Heart right ventricle (tissue), 16 donors: ENCODE data around the gene PNMA6E. TPM values are rescaled to one million over a fixed set of nuclear protein-coding genes. Genes with fewer than 3 reads are reported as not detected.

ENCODE experiments used
- ATAC-seq, 8 donors: fragments of 200-7000 bp; cut with Tn5 transposase; one replicate each; pipeline ENCODE4 v1.9.1; 2020; ENCODE audit warnings: mild to moderate bottlenecking in 8 of 8, moderate library complexity in 8 of 8, moderate number of reproducible peaks in 1 of 8
- DNase-seq, 2 donors: peaks; one replicate each; pipeline ENCODE4 v3.0.0-alpha.2; 2020
- H3K27ac ChIP-seq, 10 donors: fragments of 200-600 bp; sonication (generic) in 2 of 10; one replicate each; pipeline versions ENCODE4 v1.5.0 to v1.8.0; 2020 to 2022; ENCODE audit warnings: mild to moderate bottlenecking in 3 of 10
- H3K27me3 ChIP-seq, 7 donors: fragments of 200-600 bp; one replicate each; pipeline ENCODE4 v1.8.0; 2021 to 2022; ENCODE audit warnings: mild to moderate bottlenecking in 2 of 7
- H3K36me3 ChIP-seq, 9 donors: fragments of 200-600 bp; sonication (generic) in 1 of 9; one replicate each; pipeline versions ENCODE4 v1.5.0 to v1.8.0; 2020 to 2022; ENCODE audit warnings: mild to moderate bottlenecking in 2 of 9
- H3K4me1 ChIP-seq, 9 donors: fragments of 200-600 bp; sonication (generic) in 1 of 9; one replicate each; pipeline versions ENCODE4 v1.5.0 to v1.8.0; 2020 to 2022; ENCODE audit warnings: mild to moderate bottlenecking in 4 of 9
- H3K4me3 ChIP-seq, 10 donors: fragments of 200-600 bp; sonication (generic) in 2 of 10; one replicate each; pipeline versions ENCODE4 v1.5.0 to v1.8.0; 2020 to 2022; ENCODE audit warnings: mild to moderate bottlenecking in 7 of 10, moderate library complexity in 2 of 10
- H3K9me3 ChIP-seq, 11 donors: fragments of 200-600 bp in 10 of 11; sonication (generic) in 2 of 11; one replicate each; pipeline versions ENCODE4 v1.5.0 to v1.8.0; 2013 to 2022; ENCODE audit warnings: mild to moderate bottlenecking in 2 of 11, control low read depth in 1 of 11, moderate library complexity in 1 of 11
- WGBS, 2 donors: extraction: QIAGEN DNeasy Blood & Tissue Kit; methylation state at CpG; one replicate each; pipeline ENCODE4 v1.1.7; 2013; ENCODE audit warnings: inconsistent platforms in 1 of 2; 5-methylcytosine and 5-hydroxymethylcytosine counted together
- intact Hi-C, 10 donors: fragments of 100-400 bp; cut with DNase I; formaldehyde crosslinking; loops; one replicate each; pipeline versions ENCODE4 v1.11.1 to v1.14.2; 2022
- polyA plus RNA-seq, 2 donors: library from polyadenylated mRNA; stranded (reverse); fragments of 200-250 nt; gene quantifications; one replicate each; pipeline ENCODE4 v1.2.3, GENCODE V29; 2013
- total RNA-seq, 10 donors: library from RNA; stranded (reverse); fragmentation: NEBNext Ultra II Directional in 3 of 10; extraction: Animal tissue kit (Norgen Biotek cat#: 25700) in 3 of 10; gene quantifications; one replicate each; pipeline versions ENCODE4 v1.2.1 to v1.2.4, GENCODE V29; 2021 to 2023
- TF ChIP-seq, protein P1 (sequence below), 9 donors: fragments of 200-600 bp; sonication (generic) in 2 of 9; IDR thresholded peaks; one replicate each; pipeline versions ENCODE4 v1.5.0 to v1.8.0; 2021 to 2022; ENCODE audit warnings: antibody characterized with exemption in 9 of 9, mild to moderate bottlenecking in 5 of 9, moderate library complexity in 1 of 9
- donor health status: Arrhythmogenic right ventricular cardiomyopathy.
- donor health status: ischemic (EF 13 %, LVEDD 7.1; RV severe dilation, severe dysfunction).
- donor health status: healthy with polysubstance abuse.
- donor health status: DM: no; HTN: yes; CAD: no.
- donor health status: DM: no; HTN: no; CAD: no.
- donor health status: ischemic (EF 25% LVEDD 6.9; RV normal size, moderate dysfunction).
- donor health status: ischemic (EF 25% LVEDD 5.7; RV mildly dilated, moderate dysfunction).
- donor health status: healthy.
- donor health status: DM: yes; HTN: yes; CAD: no.
- donor health status: Ischemic cardiomyopathy.
- donor health status: ischemic (EF 35%, LVEDD 5.7; RV mildly dilated, moderate dysfunction).
- donor health status: nonischemic (EF 11% LVEDD 7.7; RV severe dilation, severe dysfunction).
- donor health status: DM: yes; HTN: yes; CAD: no.
- donor health status: PGD.
- donor health status: ischemic (EF 29% LVEDD 5.4; RV normal size, mild dysfunction).
- donor health status: nonischemic (EF 23%, LVEDD 6.1; RV moderate dilation, normal function).

The PNMA6E gene
- total and polyA plus RNA-seq, 12 donors: not detected

DNA sequence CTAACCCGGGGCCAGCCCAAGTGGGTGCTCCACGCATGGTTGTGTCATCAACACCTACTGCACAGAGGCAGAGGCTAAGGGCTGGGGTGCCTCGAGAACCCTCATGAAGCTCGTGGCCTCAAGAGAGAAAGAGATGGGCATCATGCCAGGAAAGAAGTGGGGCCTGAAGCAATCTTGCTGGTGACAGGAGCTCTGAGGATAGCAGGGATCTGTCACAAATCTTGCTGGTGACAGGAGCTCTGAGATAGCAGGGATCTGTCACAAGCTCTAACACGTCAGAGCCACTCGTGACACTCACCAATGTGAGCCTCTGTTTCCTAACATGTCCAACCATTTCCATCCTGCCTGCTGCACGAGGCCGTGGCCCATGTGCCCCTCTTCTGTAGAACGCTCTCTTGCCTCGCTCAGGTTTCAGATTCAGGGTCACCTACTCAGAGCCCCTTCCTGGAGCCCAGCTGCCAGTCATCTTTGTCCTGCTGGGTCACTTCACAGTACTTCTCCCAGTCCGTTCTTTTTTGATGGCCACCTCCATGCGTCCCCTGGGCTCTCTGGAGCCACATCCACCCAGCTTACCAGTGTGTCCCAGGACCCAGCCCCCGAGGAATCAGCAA lies 21.1 kb downstream of the PNMA6E start:
- no peaks in the 10 kb centered on the region for H3K36me3 ChIP-seq
- peak in 7 of 8 donors; percentile 20 to 84 (median 45) for ATAC-seq
- H3K27me3 ChIP-seq: peaks cover 0 to 6% (median 0%) of the 10 kb centered on the region in 7 donors
- H3K4me3 ChIP-seq: no peak overlapping the region
- peaks cover 0 to 4% (median 0%) of the 10 kb centered on the region in 9 donors for H3K4me1 ChIP-seq
- 38 to 46% methylated on average over 13 of the region's 13 CpGs for WGBS, 2 donors
- TF ChIP-seq, protein P1, sequence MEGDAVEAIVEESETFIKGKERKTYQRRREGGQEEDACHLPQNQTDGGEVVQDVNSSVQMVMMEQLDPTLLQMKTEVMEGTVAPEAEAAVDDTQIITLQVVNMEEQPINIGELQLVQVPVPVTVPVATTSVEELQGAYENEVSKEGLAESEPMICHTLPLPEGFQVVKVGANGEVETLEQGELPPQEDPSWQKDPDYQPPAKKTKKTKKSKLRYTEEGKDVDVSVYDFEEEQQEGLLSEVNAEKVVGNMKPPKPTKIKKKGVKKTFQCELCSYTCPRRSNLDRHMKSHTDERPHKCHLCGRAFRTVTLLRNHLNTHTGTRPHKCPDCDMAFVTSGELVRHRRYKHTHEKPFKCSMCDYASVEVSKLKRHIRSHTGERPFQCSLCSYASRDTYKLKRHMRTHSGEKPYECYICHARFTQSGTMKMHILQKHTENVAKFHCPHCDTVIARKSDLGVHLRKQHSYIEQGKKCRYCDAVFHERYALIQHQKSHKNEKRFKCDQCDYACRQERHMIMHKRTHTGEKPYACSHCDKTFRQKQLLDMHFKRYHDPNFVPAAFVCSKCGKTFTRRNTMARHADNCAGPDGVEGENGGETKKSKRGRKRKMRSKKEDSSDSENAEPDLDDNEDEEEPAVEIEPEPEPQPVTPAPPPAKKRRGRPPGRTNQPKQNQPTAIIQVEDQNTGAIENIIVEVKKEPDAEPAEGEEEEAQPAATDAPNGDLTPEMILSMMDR (IDR thresholded peaks at IDR 0.05): no peak
- intact Hi-C loops: loop anchor here in 1 of 10 donors (10.0 kb wide), 2 partner anchors 55 to 295 kb away; partner anchors contain the start of gene PNMA6F
- peak overlapping the region in 3 of 10 donors; percentile 0 to 58 (median 28) for H3K27ac ChIP-seq
- no peak for DNase-seq
- peaks cover 0 to 9% (median 0%) of the 10 kb centered on the region in 11 donors for H3K9me3 ChIP-seq

DNA sequence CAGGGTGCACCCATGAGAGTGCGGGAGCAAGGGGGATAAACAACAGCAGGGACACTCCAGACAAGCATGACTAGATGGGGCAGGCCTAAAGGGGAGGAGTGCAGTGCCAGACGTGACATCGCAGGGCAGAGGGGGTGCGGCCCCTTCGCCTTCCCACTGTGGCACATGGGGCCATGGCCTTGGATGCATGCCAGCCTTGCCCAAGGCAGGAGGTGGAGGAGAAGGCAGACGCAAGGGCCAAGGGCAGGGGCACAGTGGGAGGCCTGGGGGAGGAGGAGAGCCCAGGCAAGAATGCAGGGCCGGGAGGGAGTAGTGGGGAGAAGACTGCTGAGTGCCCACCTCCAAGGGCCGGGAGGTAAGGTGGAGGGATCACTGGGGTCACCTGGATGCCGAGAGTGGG lies 21.6 kb downstream of the PNMA6E start:
- H3K4me1 ChIP-seq: peaks cover 0 to 4% (median 0%) of the 10 kb centered on the region in 9 donors
- intact Hi-C loops: no loop called here
- 75 to 76% methylated on average over 9 of the region's 9 CpGs for WGBS, 2 donors
- H3K4me3 ChIP-seq: no peak overlapping the region
- TF ChIP-seq, protein P1 (IDR thresholded peaks at IDR 0.05): no peak
- no peak for DNase-seq
- H3K27ac ChIP-seq: no peak overlapping the region
- peaks cover 0 to 6% (median 0%) of the 10 kb centered on the region in 7 donors for H3K27me3 ChIP-seq
- H3K36me3 ChIP-seq: no peaks in the 10 kb centered on the region
- ATAC-seq: peak in 1 of 8 donors; percentile 35
- H3K9me3 ChIP-seq: peaks cover 0 to 9% (median 0%) of the 10 kb centered on the region in 11 donors

DNA sequence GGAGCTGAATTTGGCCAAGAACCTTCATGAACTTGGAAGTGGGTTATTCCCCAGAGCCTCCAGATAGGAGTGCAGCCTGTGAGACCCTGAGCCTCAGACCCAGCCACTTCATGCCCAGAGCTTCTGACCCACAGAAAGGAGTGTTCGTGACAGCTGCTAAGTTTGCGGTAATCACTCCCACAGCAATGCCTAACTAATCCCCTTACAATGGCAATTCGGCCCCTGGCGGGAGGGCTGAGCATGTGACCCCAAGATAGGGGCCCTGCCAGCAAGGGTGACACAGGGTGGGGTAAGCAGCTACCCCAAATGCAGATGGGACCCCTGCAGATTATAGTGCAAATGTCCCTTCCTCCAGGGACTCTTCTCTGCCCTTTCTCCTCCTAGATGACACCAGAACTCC lies 22.5 kb downstream of the PNMA6E start:
- Histone ChIP-seq H3K9me3 (peaks cover 0 to 9% (median 0%) of the 10 kb centered on the region in 11 donors), H3K36me3 (no peaks in the 10 kb centered on the region), H3K27me3 (peaks cover 0 to 6% (median 0%) of the 10 kb centered on the region in 7 donors), H3K4me1 (peaks cover 0 to 4% (median 0%) of the 10 kb centered on the region in 9 donors), H3K4me3 (no peak overlapping the region), H3K27ac (no peak overlapping the region)
- TF ChIP-seq, protein P1 (IDR thresholded peaks at IDR 0.05): no peak
- WGBS, 2 donors: 87 to 97% methylated on average over 4 of the region's 4 CpGs
- intact Hi-C loops: no loop called here
- no peak for ATAC-seq
- DNase-seq: no peak

DNA sequence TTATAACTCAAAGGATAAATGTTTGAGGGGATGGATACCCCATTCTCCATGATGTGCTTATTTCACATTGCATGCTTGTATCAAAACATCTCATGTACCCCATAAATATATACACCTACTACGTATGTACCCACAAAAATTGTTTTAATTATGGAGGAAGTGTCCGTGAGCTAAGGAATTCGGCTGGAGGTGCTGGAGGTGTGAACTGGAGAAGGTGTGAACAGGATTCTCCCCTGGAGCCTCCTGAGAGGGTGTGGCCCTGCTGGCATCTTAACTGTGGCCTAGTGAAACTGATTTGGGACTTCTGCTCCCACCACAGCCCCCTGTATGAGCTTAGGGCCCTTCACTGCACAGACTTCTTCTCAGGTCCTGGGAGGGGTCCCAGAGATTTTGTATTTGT lies 23.4 kb downstream of the PNMA6E start:
- H3K27me3 ChIP-seq: peaks cover 0 to 11% (median 0%) of the 10 kb centered on the region in 7 donors
- H3K9me3 ChIP-seq: peaks cover 0 to 9% (median 0%) of the 10 kb centered on the region in 11 donors
- H3K36me3 ChIP-seq: no peaks in the 10 kb centered on the region
- intact Hi-C loops: no loop called here
- peaks cover 0 to 4% (median 0%) of the 10 kb centered on the region in 9 donors for H3K4me1 ChIP-seq
- no peak overlapping the region for H3K4me3 ChIP-seq
- DNase-seq: no peak
- ATAC-seq: no peak
- TF ChIP-seq, protein P1 (IDR thresholded peaks at IDR 0.05): no peak
- H3K27ac ChIP-seq: no peak overlapping the region
- 87 to 91% methylated on average over 3 of the region's 3 CpGs for WGBS, 2 donors
